BLaER1 (cell line): ENCODE measurements around the gene U2AF1L4.
A peak's percentile ranks its signal among the peaks of the same experiment; 100 is the strongest.

Source experiments
- H3K27ac ChIP-seq: shearing (Covaris generic); formaldehyde crosslinking; 2 replicates; pipeline ENCODE4 v1.8.1; 2022
- H3K27me3 ChIP-seq: shearing (Covaris generic); formaldehyde crosslinking; 2 replicates; pipeline ENCODE4 v1.8.1; 2022
- H3K36me3 ChIP-seq: shearing (Covaris generic); formaldehyde crosslinking; 2 replicates; pipeline ENCODE4 v1.8.1; 2022
- H3K4me1 ChIP-seq: shearing (Covaris generic); formaldehyde crosslinking; 2 replicates; pipeline ENCODE4 v1.8.1; 2022
- H3K4me2 ChIP-seq: shearing (Covaris generic); formaldehyde crosslinking; 2 replicates; pipeline ENCODE4 v1.8.1; 2022
- H3K4me3 ChIP-seq: shearing (Covaris generic); formaldehyde crosslinking; 2 replicates; pipeline ENCODE4 v1.8.1; 2022
- H3K9ac ChIP-seq: shearing (Covaris generic); formaldehyde crosslinking; 2 replicates; pipeline ENCODE4 v1.8.1; 2022
- H3K9me3 ChIP-seq: shearing (Covaris generic); formaldehyde crosslinking; 2 replicates; pipeline ENCODE4 v1.8.1; 2022
- H4K20me1 ChIP-seq: shearing (Covaris generic); formaldehyde crosslinking; 2 replicates; pipeline ENCODE4 v1.8.1; 2022
- Cebpa-rat ChIP-seq: shearing (Covaris generic); IDR thresholded peaks from 2 replicates; pipeline ENCODE4 v1.8.1; 2022

U2AF1L4 gene, protein sequence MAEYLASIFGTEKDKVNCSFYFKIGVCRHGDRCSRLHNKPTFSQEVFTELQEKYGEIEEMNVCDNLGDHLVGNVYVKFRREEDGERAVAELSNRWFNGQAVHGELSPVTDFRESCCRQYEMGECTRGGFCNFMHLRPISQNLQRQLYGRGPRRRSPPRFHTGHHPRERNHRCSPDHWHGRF

GRCh38 chr19:35745328-35746086 is at the start of gene U2AF1L4, which contains the start of gene PSENEN:
Gene U2AF1L4 (minus strand): TSS chr19:35745418. CDS start chr19:35745391, 27 bp downstream.
Gene PSENEN (plus strand): TSS chr19:35745651. CDS start chr19:35745931, 280 bp downstream.
- Histone ChIP-seq H3K9ac (peak within 1 kb of the TSS; percentile 93), H3K27ac (peak within 1 kb of the TSS; percentile 94), H4K20me1 (no peaks in the 10 kb centered on the region), H3K4me1 (peaks cover 76% of the 10 kb centered on the region), H3K4me3 (peak within 1 kb of the TSS; percentile 74), H3K4me2 (peak within 1 kb of the TSS; percentile 98), H3K27me3 (no peaks in the 10 kb centered on the region), H3K9me3 (no peaks in the 10 kb centered on the region), H3K36me3 (no peaks in the 10 kb centered on the region)
- TF ChIP-seq Cebpa-rat: no peak

DNA sequence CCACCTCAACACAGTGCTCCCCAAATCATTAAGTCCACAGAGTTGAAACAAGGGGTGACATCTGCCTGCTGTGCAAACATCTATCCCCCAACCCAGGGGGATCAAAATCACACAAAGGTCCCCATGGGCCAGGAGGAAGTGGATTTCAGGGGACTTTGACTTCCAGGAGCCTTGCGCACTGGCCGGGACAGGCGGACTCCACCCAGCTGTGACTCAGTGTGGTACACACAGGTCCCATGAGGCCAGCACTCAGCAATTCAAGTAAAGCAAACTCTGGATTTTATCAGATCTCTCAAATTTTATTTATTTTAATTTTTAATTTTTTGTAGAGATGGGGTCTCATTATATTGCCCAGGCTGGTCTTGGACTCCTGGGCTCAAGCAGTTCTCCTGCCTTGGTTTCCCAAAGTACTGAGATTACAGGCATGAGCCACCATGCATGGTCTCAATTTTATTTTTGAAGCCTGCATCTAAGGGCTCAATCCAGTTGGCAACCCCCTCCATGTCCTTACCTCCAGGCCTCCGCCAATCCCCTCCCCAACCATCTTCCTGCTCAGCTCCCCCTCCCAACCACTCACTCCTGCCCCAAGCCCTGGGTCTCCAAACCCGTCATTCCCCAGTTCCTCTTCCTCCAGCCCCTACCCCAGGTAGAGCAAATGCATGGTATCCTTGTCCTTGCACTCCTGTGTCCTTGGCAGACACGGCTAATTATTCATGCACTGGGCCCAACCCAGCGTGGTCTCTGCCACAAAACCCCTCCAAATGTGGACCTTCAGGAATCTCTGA is 48.4 kb upstream of the U2AF1L4 start:
- peaks cover 56% of the 10 kb centered on the region for H3K4me1 ChIP-seq
- H3K4me3 ChIP-seq: 0 out of 2 replicates have a peak overlapping the region, but pooled peaks have one; percentile 4
- H4K20me1 ChIP-seq: peaks cover 9% of the 10 kb centered on the region; the same call in 1 of the 2 replicates

DNA sequence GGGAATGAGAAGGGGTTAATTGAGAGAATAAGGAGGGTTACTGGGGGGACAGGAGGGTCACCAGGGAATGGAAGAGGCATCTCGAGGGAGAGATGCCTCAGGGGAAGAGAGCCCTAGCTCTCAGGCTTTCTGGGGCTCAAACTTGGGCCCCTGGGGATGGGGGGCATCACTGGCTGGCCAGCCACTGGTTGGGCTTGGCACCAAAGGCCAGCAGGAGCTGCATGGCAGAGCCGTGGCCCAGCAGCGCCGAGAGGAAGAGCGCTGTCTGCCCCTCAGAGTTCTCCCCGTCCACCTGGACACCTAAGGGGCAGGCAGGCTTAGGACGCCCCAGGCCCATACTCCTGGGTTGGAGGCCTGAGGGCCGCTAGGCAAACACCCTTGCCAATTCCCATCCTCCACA is 47.7 kb upstream of the U2AF1L4 start:
- Histone ChIP-seq H3K4me1 (peaks cover 56% of the 10 kb centered on the region), H3K4me3 (0 out of 2 replicates have a peak overlapping the region, but pooled peaks have one; percentile 4), H3K27me3 (no peaks in the 10 kb centered on the region; the same call in 1 of the 2 replicates), H3K36me3 (peaks cover 13% of the 10 kb centered on the region; the same call in 1 of the 2 replicates), H3K9me3 (no peaks in the 10 kb centered on the region), H3K4me2 (peak overlapping the region; percentile 76), H4K20me1 (peaks cover 9% of the 10 kb centered on the region; the same call in 1 of the 2 replicates), H3K9ac (0 out of 2 replicates have a peak overlapping the region, but pooled peaks have one; percentile 8), H3K27ac (peak overlapping the region; percentile 40)
- no peak for TF ChIP-seq Cebpa-rat

More for the DNA sequence above, 48.4 kb upstream of the U2AF1L4 start:
- H3K9ac ChIP-seq: peak overlapping the region; percentile 8; the same call in 1 of the 2 replicates
- peaks cover 7% of the 10 kb centered on the region; the same call in 1 of the 2 replicates for H3K36me3 ChIP-seq
- TF ChIP-seq Cebpa-rat: no peak
- no peaks in the 10 kb centered on the region; the same call in 1 of the 2 replicates for H3K27me3 ChIP-seq
- no peaks in the 10 kb centered on the region for H3K9me3 ChIP-seq
- peak overlapping the region; percentile 76 for H3K4me2 ChIP-seq
- H3K27ac ChIP-seq: peak overlapping the region; percentile 40

GRCh38 chr19:35792312-35792711 is 47.1 kb upstream of the U2AF1L4 start:
- Histone ChIP-seq H3K27ac (no peak overlapping the region), H4K20me1 (peaks cover 9% of the 10 kb centered on the region; the same call in 1 of the 2 replicates), H3K4me2 (peak overlapping the region; percentile 76), H3K36me3 (peaks cover 18% of the 10 kb centered on the region), H3K9me3 (no peaks in the 10 kb centered on the region), H3K27me3 (no peaks in the 10 kb centered on the region; the same call in 1 of the 2 replicates), H3K9ac (no peak overlapping the region), H3K4me1 (peaks cover 55% of the 10 kb centered on the region), H3K4me3 (no peak overlapping the region)
- TF ChIP-seq Cebpa-rat: no peak

GRCh38 chr19:35791814-35792279 is 46.6 kb upstream of the U2AF1L4 start:
- no peaks in the 10 kb centered on the region; the same call in 1 of the 2 replicates for H3K27me3 ChIP-seq
- H3K4me2 ChIP-seq: peak overlapping the region; percentile 76; the same call in 1 of the 2 replicates
- H3K27ac ChIP-seq: no peak overlapping the region
- H3K9ac ChIP-seq: no peak overlapping the region
- no peak for TF ChIP-seq Cebpa-rat
- peaks cover 50% of the 10 kb centered on the region for H3K4me1 ChIP-seq
- peaks cover 23% of the 10 kb centered on the region for H3K36me3 ChIP-seq
- no peak overlapping the region for H3K4me3 ChIP-seq
- H4K20me1 ChIP-seq: peaks cover 9% of the 10 kb centered on the region; the same call in 1 of the 2 replicates
- no peaks in the 10 kb centered on the region for H3K9me3 ChIP-seq

GRCh38 chr19:35790981-35791813 is 46.0 kb upstream of the U2AF1L4 start:
- Histone ChIP-seq H3K9ac (no peak overlapping the region), H3K27me3 (no peaks in the 10 kb centered on the region), H3K36me3 (peaks cover 29% of the 10 kb centered on the region), H3K4me2 (peak overlapping the region; percentile 76), H3K9me3 (no peaks in the 10 kb centered on the region), H3K4me1 (peaks cover 45% of the 10 kb centered on the region), H3K27ac (peak overlapping the region; percentile 35), H3K4me3 (no peak overlapping the region), H4K20me1 (peaks cover 9% of the 10 kb centered on the region; the same call in 1 of the 2 replicates)
- TF ChIP-seq Cebpa-rat: no peak

- H3K9me3 ChIP-seq: no peaks in the 10 kb centered on the region
- peaks cover 45% of the 10 kb centered on the region for H3K4me1 ChIP-seq
- H3K4me2 ChIP-seq: peak overlapping the region; percentile 76
- H3K27me3 ChIP-seq: no peaks in the 10 kb centered on the region
- no peak overlapping the region for H3K9ac ChIP-seq
- H4K20me1 ChIP-seq: peaks cover 9% of the 10 kb centered on the region; the same call in 1 of the 2 replicates
- peaks cover 38% of the 10 kb centered on the region for H3K36me3 ChIP-seq
- TF ChIP-seq Cebpa-rat: no peak
- H3K4me3 ChIP-seq: no peak overlapping the region
- peak overlapping the region; percentile 35; the same call in 1 of the 2 replicates for H3K27ac ChIP-seq
These were observed 45.0 kb upstream of the U2AF1L4 start for GRCh38 chr19:35789978-35790944.
